GM19239 (cell line): ENCODE data around the gene IER5L.
A peak's percentile ranks its signal among the peaks of the same experiment; 100 is the strongest.
"Not testable (repeated sequence)": the region's sequence is repeated elsewhere in the genome, so short reads cannot be mapped to it uniquely, and the experiment has no call there.

Source experiments
- DNase-seq: peaks from one replicate; pipeline ENCODE4 v3.0.0; 2011; ENCODE audit warnings: low spot score; ENCODE audit not compliant: insufficient read length
- FAIRE-seq: peaks from 2 replicates; lab custom pipeline; 2011; peaks lifted over from hg19 to GRCh38; lab: Jason Lieb, UNC

IER5L gene

GRCh38 chr9:129141066-129142041 is 36.7 kb downstream of the IER5L start:
- DNase-seq (peak; percentile 61), FAIRE-seq (peak; percentile 95)

GRCh38 chr9:129140397-129141065 is 37.5 kb downstream of the IER5L start:
- DNase-seq, result no peak
- peak; percentile 66 for FAIRE-seq

GRCh38 chr9:129139993-129140396 is 38.1 kb downstream of the IER5L start:
- FAIRE-seq, result peak; percentile 95
- DNase-seq, result peak; percentile 78

GRCh38 chr9:129139233-129139992 is 38.6 kb downstream of the IER5L start:
- FAIRE-seq (peak; percentile 94), DNase-seq (peak; percentile 78)

- DNase-seq (no peak), FAIRE-seq (no peak)
Measured at GRCh38 chr9:129138476-129139232, 39.4 kb downstream of the IER5L start.

- FAIRE-seq, result no peak
- DNase-seq, result no peak
Measured at GRCh38 chr9:129138144-129138462, 40.0 kb downstream of the IER5L start.

GRCh38 chr9:129137292-129138143 is 40.5 kb downstream of the IER5L start:
- FAIRE-seq (no peak), DNase-seq (no peak)

- FAIRE-seq (no peak), DNase-seq (no peak)
Measured at GRCh38 chr9:129136446-129137035, 41.5 kb downstream of the IER5L start.

GRCh38 chr9:129135476-129135875 is 42.6 kb downstream of the IER5L start:
- FAIRE-seq, result no peak
- no peak for DNase-seq

- FAIRE-seq (no peak), DNase-seq (no peak)
Measured at GRCh38 chr9:129133082-129133481, 45.0 kb downstream of the IER5L start.

- FAIRE-seq (peak; percentile 55), DNase-seq (peak; percentile 77)
Measured at GRCh38 chr9:129131300-129132145, 46.5 kb downstream of the IER5L start.

GRCh38 chr9:129130791-129131190 is 47.3 kb downstream of the IER5L start:
- no peak for DNase-seq
- FAIRE-seq, result no peak

- not testable (repeated sequence) for DNase-seq, FAIRE-seq
Measured at GRCh38 chr9:129130271-129130670, 47.8 kb downstream of the IER5L start.

- FAIRE-seq, result no peak
Measured at GRCh38 chr9:129128689-129129088, 49.4 kb downstream of the IER5L start.

GRCh38 chr9:129126749-129127618 is 51.1 kb downstream of the IER5L start:
- DNase-seq, result no peak
- no peak for FAIRE-seq

More at GRCh38 chr9:129128689-129129088, 49.4 kb downstream of the IER5L start:
- DNase-seq, result no peak
